K562 (cell line): ENCODE data around the gene RHOBTB3. TPM values are rescaled to one million over a fixed set of nuclear protein-coding genes. Genes with fewer than 3 reads are reported as not detected.

ENCODE experiments used
- ADNP ChIP-seq: fragments of 200-800 bp; sonication (Bioruptor generic); IDR thresholded peaks from 2 replicates; pipeline ENCODE4 v1.6.1; 2016; ENCODE audit warnings: missing genetic modification characterization, missing compliant biosample characterization
- ARID1B ChIP-seq: fragments of 450-650 bp; IDR thresholded peaks from 2 replicates; pipeline ENCODE4 v1.6.1; 2016; ENCODE audit warnings: antibody characterized with exemption, mild to moderate bottlenecking, inconsistent platforms
- DACH1 ChIP-seq: fragments of 450-650 bp; IDR thresholded peaks from 2 replicates; pipeline ENCODE4 v1.6.1; 2018; ENCODE audit not compliant: partially characterized antibody
- ELF1 ChIP-seq: fragments of 200-800 bp; sonication (Bioruptor generic); IDR thresholded peaks from 2 replicates; pipeline ENCODE4 v1.6.1; 2016; ENCODE audit warnings: missing genetic modification characterization, missing compliant biosample characterization
- ESRRA ChIP-seq: fragments of 450-650 bp; IDR thresholded peaks from 2 replicates; pipeline ENCODE4 v1.6.1; 2014; ENCODE audit warnings: low read depth, mild to moderate bottlenecking, moderate library complexity, borderline replicate concordance
- FOXA1 ChIP-seq: fragments of 450-650 bp; IDR thresholded peaks from 2 replicates; pipeline ENCODE4 v1.6.1; 2016; ENCODE audit warnings: mild to moderate bottlenecking, borderline replicate concordance
- MTA3 ChIP-seq: fragments of 450-650 bp; formaldehyde crosslinking; IDR thresholded peaks from 2 replicates; pipeline ENCODE4 v1.6.1; 2017; ENCODE audit warnings: mild to moderate bottlenecking, borderline replicate concordance
- NBN ChIP-seq: fragments of 450-650 bp; IDR thresholded peaks from 2 replicates; pipeline ENCODE4 v1.6.1; 2016; ENCODE audit warnings: low read depth, mild to moderate bottlenecking
- NFIC ChIP-seq: fragments of 450-650 bp; IDR thresholded peaks from 2 replicates; pipeline ENCODE4 v1.6.1; 2017; ENCODE audit warnings: mild to moderate bottlenecking, inconsistent platforms
- RBM22 ChIP-seq: fragments of 200-400 bp; formaldehyde crosslinking; IDR thresholded peaks from 2 replicates; pipeline ENCODE4 v1.6.1; 2018; ENCODE audit warnings: low read length, low read depth; ENCODE audit not compliant: poor library complexity, severe bottlenecking
- RBM34 ChIP-seq: fragments of 200-400 bp; formaldehyde crosslinking; IDR thresholded peaks from 2 replicates; pipeline ENCODE4 v1.6.1; 2018; ENCODE audit warnings: low read length, borderline replicate concordance; ENCODE audit not compliant: insufficient read depth
- SMAD2 ChIP-seq: fragments of 150-350 bp; IDR thresholded peaks from 2 replicates; pipeline ENCODE4 v1.6.1; 2014; ENCODE audit warnings: low read depth, mild to moderate bottlenecking, low read length
- TOE1 ChIP-seq, 2 experiments: fragments of 450-650 bp in 1 of 2; sonication (generic) in 1 of 2; formaldehyde crosslinking in 1 of 2; IDR thresholded peaks; 2 replicates each; pipeline versions ENCODE4 v1.7.1 to v1.8.0; 2016 to 2022; ENCODE audit warnings: borderline replicate concordance in 2 of 2, mild to moderate bottlenecking in 2 of 2, antibody characterized with exemption in 1 of 2, inconsistent platforms in 1 of 2, low read depth in 1 of 2, missing genetic modification reagents in 1 of 2, moderate library complexity in 1 of 2
- ZFP30 ChIP-seq: fragments of 250-450 bp; sonication (Bioruptor Pico); IDR thresholded peaks from 2 replicates; pipeline ENCODE4 v1.8.0; 2022; ENCODE audit warnings: moderate library complexity, mild to moderate bottlenecking, inconsistent platforms, borderline replicate concordance
- ZNF175 ChIP-seq: fragments of 200-800 bp; sonication (Bioruptor generic); IDR thresholded peaks from 2 replicates; pipeline ENCODE4 v1.6.1; 2016; ENCODE audit warnings: low read depth, mild to moderate bottlenecking, missing genetic modification characterization, missing compliant biosample characterization
- ZNF217 ChIP-seq: sonication (generic); formaldehyde crosslinking; IDR thresholded peaks from 2 replicates; pipeline ENCODE4 v1.8.0; 2022; ENCODE audit warnings: mild to moderate bottlenecking, missing genetic modification reagents
- ZNF282 ChIP-seq: sonication (generic); formaldehyde crosslinking; IDR thresholded peaks from 2 replicates; pipeline ENCODE4 v1.8.1; 2023; ENCODE audit warnings: missing genetic modification reagents
- ZZZ3 ChIP-seq: fragments of 450-650 bp; IDR thresholded peaks from 2 replicates; pipeline ENCODE4 v1.6.1; 2016; ENCODE audit warnings: antibody characterized with exemption, mild to moderate bottlenecking, moderate library complexity
- polyA plus RNA-seq, 8 experiments: library from polyadenylated mRNA; depleted of rRNA in 4 of 8; stranded (reverse) in 5 of 8; unstranded in 3 of 8; fragments of >200 nt; fragmentation: Nextera tagmentation in 2 of 8; fragmentation: Illumina TruSeq in 1 of 8; extraction: Ambion mirVana in 2 of 8; extraction: Trizol in 1 of 8; gene quantifications; 2 replicates each; pipeline versions ENCODE4 v1.2.1 to v1.2.3, GENCODE V29; 2011 to 2014; ENCODE audit warnings: inconsistent platforms in 1 of 8, missing spikeins in 1 of 8
- total RNA-seq, 7 experiments: library from RNA; depleted of rRNA in 6 of 7; stranded (reverse); fragments of >200 nt in 6 of 7; fragmentation: Illumina TruSeq in 2 of 7; extraction: Trizol in 2 of 7; gene quantifications; 2 replicates each; pipeline versions ENCODE4 v1.2.1 to v1.2.3, GENCODE V29; 2011 to 2021; ENCODE audit warnings: low replicate concordance in 1 of 7
- TF ChIP-seq, protein P1 (sequence below): fragments of 250-450 bp; sonication (Bioruptor Pico); IDR thresholded peaks from 2 replicates; pipeline ENCODE4 v1.6.1; 2021; ENCODE audit warnings: mild to moderate bottlenecking
- TF ChIP-seq, protein P2 (sequence below): fragments of 250-450 bp; sonication (Bioruptor Pico); IDR thresholded peaks from 2 replicates; pipeline ENCODE4 v1.8.0; 2021; ENCODE audit warnings: borderline replicate concordance, mild to moderate bottlenecking, moderate library complexity; ENCODE audit not compliant: poor library complexity, severe bottlenecking
- TF ChIP-seq, protein P3 (sequence below): fragments of 450-650 bp; IDR thresholded peaks from 2 replicates; pipeline ENCODE4 v1.6.1; 2016; ENCODE audit warnings: borderline replicate concordance
- TF ChIP-seq, protein P4 (sequence below): fragments of 150-350 bp; IDR thresholded peaks from 2 replicates; pipeline ENCODE4 v1.6.1; 2014; ENCODE audit warnings: low read depth, mild to moderate bottlenecking, low read length, borderline replicate concordance

The RHOBTB3 gene
- total and polyA plus RNA-seq, 9 of the 15 experiments (the other 6 are each of a cell fraction or from before 2014, with no cell fraction given): 39.7 to 143 (median 115) TPM

DNA sequence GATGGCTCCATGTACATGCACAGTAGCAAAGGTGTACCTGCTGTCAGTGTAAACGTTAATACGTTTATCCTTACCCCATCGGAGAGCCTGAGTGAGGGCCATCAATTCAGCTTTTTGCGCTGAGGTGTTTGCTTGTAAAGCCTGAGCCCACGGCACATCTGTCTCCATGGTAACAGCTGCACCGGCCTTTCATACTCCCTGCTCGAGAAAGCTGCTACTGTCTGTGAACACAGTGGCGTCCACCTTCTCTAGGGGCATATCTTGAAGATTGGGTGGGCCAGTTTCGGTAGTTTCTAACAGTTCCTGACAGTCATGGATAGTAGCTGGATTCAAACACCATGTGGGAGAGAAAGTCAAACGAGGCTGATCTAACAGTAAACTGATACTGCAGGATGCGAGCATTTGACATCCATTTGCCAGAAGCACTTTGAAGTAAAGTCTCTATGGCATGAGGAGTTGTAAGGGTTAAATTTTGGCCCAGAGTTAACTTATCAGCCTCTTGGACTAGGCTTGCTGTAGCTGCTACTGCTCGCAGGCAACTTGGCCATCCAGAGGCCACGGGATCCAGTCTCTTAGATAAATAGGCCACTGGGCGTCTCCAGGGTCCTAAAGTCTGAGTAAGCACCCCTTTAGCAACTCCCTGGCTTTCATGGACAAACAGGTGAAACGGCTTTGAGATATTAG lies 21.0 kb upstream of the RHOBTB3 start (continued):
- TF ChIP-seq SMAD2: no peak
- peak; percentile 67 for TF ChIP-seq NFIC
- peak; percentile 46; the same call in 1 of the 2 replicates for TF ChIP-seq MTA3
- no peak for TF ChIP-seq ZFP30
- TF ChIP-seq FOXA1: no peak
- peak; percentile 78; the same call in 1 of the 2 replicates for TF ChIP-seq NBN
- TF ChIP-seq RBM22: no peak
- TF ChIP-seq ESRRA: no peak
- TF ChIP-seq ZNF217 (CRISPR knock-in tag): no peak
- TF ChIP-seq, protein P1, sequence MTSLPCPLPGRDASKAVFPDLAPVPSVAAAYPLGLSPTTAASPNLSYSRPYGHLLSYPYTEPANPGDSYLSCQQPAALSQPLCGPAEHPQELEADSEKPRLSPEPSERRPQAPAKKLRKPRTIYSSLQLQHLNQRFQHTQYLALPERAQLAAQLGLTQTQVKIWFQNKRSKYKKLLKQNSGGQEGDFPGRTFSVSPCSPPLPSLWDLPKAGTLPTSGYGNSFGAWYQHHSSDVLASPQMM: no peak
- TF ChIP-seq DACH1: no peak
- no peak for TF ChIP-seq ARID1B
- TF ChIP-seq ADNP (tag): no peak
- peak; percentile 93 for TF ChIP-seq TOE1 (IDR thresholded peaks at IDR 0.05; ENCODE audit: borderline replicate concordance)
- TF ChIP-seq TOE1 (CRISPR knock-in tag; IDR thresholded peaks at IDR 0.05; ENCODE audit: borderline replicate concordance, low read depth): no peak
- no peak for TF ChIP-seq ZNF282 (CRISPR knock-in tag)
- TF ChIP-seq, protein P2, sequence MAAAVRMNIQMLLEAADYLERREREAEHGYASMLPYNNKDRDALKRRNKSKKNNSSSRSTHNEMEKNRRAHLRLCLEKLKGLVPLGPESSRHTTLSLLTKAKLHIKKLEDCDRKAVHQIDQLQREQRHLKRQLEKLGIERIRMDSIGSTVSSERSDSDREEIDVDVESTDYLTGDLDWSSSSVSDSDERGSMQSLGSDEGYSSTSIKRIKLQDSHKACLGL (CRISPR knock-in tag): peak; percentile 2
- TF ChIP-seq ELF1 (tag): no peak
- no peak for TF ChIP-seq ZNF175 (CRISPR knock-in tag)
- TF ChIP-seq, protein P3, sequence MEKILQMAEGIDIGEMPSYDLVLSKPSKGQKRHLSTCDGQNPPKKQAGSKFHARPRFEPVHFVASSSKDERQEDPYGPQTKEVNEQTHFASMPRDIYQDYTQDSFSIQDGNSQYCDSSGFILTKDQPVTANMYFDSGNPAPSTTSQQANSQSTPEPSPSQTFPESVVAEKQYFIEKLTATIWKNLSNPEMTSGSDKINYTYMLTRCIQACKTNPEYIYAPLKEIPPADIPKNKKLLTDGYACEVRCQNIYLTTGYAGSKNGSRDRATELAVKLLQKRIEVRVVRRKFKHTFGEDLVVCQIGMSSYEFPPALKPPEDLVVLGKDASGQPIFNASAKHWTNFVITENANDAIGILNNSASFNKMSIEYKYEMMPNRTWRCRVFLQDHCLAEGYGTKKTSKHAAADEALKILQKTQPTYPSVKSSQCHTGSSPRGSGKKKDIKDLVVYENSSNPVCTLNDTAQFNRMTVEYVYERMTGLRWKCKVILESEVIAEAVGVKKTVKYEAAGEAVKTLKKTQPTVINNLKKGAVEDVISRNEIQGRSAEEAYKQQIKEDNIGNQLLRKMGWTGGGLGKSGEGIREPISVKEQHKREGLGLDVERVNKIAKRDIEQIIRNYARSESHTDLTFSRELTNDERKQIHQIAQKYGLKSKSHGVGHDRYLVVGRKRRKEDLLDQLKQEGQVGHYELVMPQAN: no peak
- TF ChIP-seq ZZZ3: no peak
- no peak for TF ChIP-seq RBM34
- TF ChIP-seq, protein P4, sequence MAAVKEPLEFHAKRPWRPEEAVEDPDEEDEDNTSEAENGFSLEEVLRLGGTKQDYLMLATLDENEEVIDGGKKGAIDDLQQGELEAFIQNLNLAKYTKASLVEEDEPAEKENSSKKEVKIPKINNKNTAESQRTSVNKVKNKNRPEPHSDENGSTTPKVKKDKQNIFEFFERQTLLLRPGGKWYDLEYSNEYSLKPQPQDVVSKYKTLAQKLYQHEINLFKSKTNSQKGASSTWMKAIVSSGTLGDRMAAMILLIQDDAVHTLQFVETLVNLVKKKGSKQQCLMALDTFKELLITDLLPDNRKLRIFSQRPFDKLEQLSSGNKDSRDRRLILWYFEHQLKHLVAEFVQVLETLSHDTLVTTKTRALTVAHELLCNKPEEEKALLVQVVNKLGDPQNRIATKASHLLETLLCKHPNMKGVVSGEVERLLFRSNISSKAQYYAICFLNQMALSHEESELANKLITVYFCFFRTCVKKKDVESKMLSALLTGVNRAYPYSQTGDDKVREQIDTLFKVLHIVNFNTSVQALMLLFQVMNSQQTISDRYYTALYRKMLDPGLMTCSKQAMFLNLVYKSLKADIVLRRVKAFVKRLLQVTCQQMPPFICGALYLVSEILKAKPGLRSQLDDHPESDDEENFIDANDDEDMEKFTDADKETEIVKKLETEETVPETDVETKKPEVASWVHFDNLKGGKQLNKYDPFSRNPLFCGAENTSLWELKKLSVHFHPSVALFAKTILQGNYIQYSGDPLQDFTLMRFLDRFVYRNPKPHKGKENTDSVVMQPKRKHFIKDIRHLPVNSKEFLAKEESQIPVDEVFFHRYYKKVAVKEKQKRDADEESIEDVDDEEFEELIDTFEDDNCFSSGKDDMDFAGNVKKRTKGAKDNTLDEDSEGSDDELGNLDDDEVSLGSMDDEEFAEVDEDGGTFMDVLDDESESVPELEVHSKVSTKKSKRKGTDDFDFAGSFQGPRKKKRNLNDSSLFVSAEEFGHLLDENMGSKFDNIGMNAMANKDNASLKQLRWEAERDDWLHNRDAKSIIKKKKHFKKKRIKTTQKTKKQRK: no peak
